PFSK-1 (cell line): ENCODE results near the gene ACTR3.

Source experiments
- FOXP2 ChIP-seq: optimal IDR thresholded peaks from 2 replicates; pipeline ENCODE3; 2011; ENCODE audit warnings: borderline replicate concordance, control low read depth, inconsistent platforms; ENCODE audit not compliant: insufficient read depth; ENCODE audit errors: extremely low read length, extremely low read depth
- POLR2AphosphoS5 ChIP-seq: IDR thresholded peaks from 2 replicates; pipeline ENCODE4 v1.6.1; 2012; ENCODE audit warnings: low read depth, mild to moderate bottlenecking, control low read depth, low read length, moderate library complexity
- TAF1 ChIP-seq: IDR thresholded peaks from 2 replicates; pipeline ENCODE4 v1.6.1; 2012; ENCODE audit warnings: low read length, control low read depth, borderline replicate concordance; ENCODE audit not compliant: insufficient read depth
- TF ChIP-seq, protein P1 (sequence below), 2 experiments: IDR thresholded peaks; 2 replicates each; pipeline versions ENCODE4 v1.6.1 to v1.8.0; 2011 to 2012; ENCODE audit warnings: low read depth in 2 of 2, low read length in 2 of 2, control low read depth in 1 of 2, inconsistent platforms in 1 of 2, mild to moderate bottlenecking in 1 of 2, moderate library complexity in 1 of 2; ENCODE audit not compliant: insufficient read depth in 1 of 2

DNA sequence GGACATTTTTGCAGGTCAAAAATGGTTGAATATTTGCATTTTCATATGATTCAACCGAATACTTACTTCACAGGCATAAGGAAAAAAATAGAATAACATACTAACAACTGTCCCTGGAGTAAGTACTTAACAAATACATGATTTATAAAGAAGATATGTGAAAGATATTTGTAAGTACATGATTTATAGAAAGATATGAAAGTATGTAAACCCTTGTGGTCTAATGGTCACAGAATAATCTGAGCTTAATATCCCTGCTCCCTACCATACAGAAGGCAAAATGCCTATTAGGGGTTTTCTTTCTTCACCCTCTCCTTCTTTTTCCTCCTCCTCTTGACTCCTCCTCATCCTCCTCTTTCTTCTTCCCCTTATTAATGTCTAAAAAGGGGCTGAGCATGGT lies 20.6 kb upstream of the ACTR3 start:
- no peak for TF ChIP-seq POLR2AphosphoS5
- TF ChIP-seq, protein P1, sequence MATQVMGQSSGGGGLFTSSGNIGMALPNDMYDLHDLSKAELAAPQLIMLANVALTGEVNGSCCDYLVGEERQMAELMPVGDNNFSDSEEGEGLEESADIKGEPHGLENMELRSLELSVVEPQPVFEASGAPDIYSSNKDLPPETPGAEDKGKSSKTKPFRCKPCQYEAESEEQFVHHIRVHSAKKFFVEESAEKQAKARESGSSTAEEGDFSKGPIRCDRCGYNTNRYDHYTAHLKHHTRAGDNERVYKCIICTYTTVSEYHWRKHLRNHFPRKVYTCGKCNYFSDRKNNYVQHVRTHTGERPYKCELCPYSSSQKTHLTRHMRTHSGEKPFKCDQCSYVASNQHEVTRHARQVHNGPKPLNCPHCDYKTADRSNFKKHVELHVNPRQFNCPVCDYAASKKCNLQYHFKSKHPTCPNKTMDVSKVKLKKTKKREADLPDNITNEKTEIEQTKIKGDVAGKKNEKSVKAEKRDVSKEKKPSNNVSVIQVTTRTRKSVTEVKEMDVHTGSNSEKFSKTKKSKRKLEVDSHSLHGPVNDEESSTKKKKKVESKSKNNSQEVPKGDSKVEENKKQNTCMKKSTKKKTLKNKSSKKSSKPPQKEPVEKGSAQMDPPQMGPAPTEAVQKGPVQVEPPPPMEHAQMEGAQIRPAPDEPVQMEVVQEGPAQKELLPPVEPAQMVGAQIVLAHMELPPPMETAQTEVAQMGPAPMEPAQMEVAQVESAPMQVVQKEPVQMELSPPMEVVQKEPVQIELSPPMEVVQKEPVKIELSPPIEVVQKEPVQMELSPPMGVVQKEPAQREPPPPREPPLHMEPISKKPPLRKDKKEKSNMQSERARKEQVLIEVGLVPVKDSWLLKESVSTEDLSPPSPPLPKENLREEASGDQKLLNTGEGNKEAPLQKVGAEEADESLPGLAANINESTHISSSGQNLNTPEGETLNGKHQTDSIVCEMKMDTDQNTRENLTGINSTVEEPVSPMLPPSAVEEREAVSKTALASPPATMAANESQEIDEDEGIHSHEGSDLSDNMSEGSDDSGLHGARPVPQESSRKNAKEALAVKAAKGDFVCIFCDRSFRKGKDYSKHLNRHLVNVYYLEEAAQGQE (IDR thresholded peaks at IDR 0.05; ENCODE audit: insufficient read depth in 1 of 2, low read depth in 2 of 2, low read length in 2 of 2), result no peak
- TF ChIP-seq TAF1, result no peak
- no peak for TF ChIP-seq FOXP2
